Measurements from ENCODE around the gene DACH1. TPM values are rescaled to one million over a fixed set of nuclear protein-coding genes. Genes with fewer than 3 reads are reported as not detected.

DACH1 gene
- total RNA-seq, 4 donors from 2014 or later: 0.38 to 5.8 (median 2.5) TPM

DNA sequence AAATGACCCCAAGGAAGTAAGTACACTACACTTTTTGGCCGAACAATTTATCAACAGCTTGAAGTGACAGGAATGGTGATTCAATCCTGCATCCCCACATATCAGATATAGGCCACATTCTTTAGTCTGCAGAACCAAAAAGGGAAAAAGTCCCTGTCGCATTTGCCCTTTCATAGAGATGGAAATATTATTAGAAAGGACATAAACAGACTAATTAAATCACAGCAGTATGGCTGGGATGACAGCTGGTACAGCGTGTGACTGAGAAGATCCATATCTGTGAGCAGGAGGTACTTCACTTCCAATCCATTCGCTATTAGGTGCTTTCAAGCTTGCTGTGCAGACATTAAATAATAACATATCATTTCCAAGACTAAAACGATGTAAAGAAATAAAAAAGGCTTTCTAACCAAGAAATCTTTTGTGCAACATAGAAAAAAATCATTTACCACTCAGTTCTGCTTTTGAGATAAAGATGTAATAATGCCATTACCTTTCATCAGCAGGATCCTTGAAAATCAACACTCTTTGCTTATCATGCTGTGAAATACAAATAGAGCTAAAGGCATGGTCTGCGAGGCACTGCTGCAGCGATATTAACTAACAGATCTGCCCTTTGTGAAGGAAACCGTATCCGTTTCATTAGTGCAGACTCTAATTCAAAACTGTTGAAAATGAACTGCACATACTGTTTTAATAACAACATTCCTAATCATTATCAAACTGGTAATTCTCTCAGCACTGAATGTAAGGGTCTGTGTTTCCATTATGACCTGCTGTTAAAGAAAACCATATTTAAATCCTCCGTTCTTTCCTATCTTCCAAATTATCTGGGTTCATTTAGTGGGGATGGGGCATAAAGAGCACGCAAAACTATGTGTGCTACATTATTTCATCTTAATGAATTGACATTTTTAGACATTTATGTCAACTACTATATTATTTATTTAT lies 245.6 kb downstream of the DACH1 start:
- H3K4me3 ChIP-seq (ENCODE audit: low read depth, poor library complexity, severe bottlenecking): no peak overlapping the region
- no peak for DNase-seq (ENCODE audit: low spot score in 2 of 2)
- 52 to 65% methylated on average over 11 of the region's 11 CpGs for WGBS, 2 donors
- intact Hi-C loops (cut with DNase I; ENCODE audit: low total_unique reads): no loop called here
- no peak for TF ChIP-seq POLR2A (IDR thresholded peaks at IDR 0.05)
- TF ChIP-seq, protein P1, sequence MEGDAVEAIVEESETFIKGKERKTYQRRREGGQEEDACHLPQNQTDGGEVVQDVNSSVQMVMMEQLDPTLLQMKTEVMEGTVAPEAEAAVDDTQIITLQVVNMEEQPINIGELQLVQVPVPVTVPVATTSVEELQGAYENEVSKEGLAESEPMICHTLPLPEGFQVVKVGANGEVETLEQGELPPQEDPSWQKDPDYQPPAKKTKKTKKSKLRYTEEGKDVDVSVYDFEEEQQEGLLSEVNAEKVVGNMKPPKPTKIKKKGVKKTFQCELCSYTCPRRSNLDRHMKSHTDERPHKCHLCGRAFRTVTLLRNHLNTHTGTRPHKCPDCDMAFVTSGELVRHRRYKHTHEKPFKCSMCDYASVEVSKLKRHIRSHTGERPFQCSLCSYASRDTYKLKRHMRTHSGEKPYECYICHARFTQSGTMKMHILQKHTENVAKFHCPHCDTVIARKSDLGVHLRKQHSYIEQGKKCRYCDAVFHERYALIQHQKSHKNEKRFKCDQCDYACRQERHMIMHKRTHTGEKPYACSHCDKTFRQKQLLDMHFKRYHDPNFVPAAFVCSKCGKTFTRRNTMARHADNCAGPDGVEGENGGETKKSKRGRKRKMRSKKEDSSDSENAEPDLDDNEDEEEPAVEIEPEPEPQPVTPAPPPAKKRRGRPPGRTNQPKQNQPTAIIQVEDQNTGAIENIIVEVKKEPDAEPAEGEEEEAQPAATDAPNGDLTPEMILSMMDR (IDR thresholded peaks at IDR 0.05): no peak

DNA sequence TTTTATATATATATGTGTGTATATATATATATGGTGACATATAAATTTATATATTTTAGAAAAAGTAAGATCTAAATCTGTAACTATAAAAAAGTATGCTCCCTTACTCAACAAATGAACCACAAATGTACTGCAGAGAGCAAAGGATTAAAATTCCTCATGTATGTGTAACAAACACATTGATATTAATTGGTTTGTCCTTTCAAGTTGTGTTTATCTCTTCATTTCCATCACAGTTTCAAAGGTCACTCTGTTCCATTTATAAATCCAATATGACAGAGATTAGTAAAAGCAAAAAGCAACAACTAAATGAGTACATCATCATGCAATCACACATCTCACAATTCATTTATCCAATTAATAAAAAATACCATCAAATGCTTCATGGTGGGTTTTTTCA lies 247.9 kb downstream of the DACH1 start:
- no peak overlapping the region for H3K4me3 ChIP-seq (ENCODE audit: low read depth, poor library complexity, severe bottlenecking)
- intact Hi-C loops (cut with DNase I; ENCODE audit: low total_unique reads): no loop called here
- DNase-seq (ENCODE audit: low spot score in 2 of 2): no peak
- TF ChIP-seq, protein P1 (IDR thresholded peaks at IDR 0.05): no peak
- TF ChIP-seq POLR2A (IDR thresholded peaks at IDR 0.05): no peak

DNA sequence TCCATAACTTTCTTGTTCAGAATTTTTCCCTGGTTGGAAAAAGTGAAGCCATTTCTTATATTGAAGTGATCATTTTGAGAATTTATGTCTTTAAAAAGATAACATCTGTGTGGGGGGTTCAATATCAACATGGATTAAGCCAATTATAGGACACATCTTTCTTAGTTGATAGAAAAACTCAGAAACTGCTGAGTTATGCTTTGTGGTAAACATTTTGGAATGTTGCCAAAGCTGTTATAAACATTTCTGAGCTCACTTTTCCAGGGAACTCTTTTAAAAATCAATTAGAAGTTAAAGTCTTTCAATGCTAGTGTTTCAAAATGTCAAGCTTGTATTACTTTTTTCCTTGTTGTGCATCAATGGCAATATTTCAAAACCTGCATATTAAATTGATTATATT lies 248.8 kb downstream of the DACH1 start:
- TF ChIP-seq, protein P1 (IDR thresholded peaks at IDR 0.05): no peak
- no peak for TF ChIP-seq POLR2A (IDR thresholded peaks at IDR 0.05)
- no peak for DNase-seq (ENCODE audit: low spot score in 2 of 2)
- intact Hi-C loops (cut with DNase I; ENCODE audit: low total_unique reads): no loop called here
- no peak overlapping the region for H3K4me3 ChIP-seq (ENCODE audit: low read depth, poor library complexity, severe bottlenecking)

DNA sequence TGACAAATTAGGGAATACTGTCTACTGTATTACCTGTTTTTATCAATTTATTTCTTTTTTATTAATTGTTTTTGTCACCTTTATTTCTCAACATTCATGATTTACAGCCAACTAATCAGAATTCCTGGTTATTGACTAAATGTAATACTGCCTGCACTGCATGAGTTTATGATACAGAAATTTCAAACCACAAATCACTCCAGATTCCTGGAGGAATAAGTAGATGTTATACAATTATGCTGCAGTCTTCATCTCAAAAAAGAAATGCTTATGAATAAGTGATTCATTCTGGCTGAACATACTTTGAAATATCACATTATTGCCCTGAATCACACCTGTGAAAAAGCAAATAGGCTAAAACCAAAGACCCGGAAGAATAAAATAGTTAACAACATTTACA lies 249.7 kb downstream of the DACH1 start:
- H3K4me3 ChIP-seq (ENCODE audit: low read depth, poor library complexity, severe bottlenecking): no peak overlapping the region
- WGBS, 2 donors: 89 to 90% methylated on average over 1 of the region's 1 CpG
- intact Hi-C loops (cut with DNase I; ENCODE audit: low total_unique reads): no loop called here
- TF ChIP-seq, protein P1 (IDR thresholded peaks at IDR 0.05): no peak
- no peak for TF ChIP-seq POLR2A (IDR thresholded peaks at IDR 0.05)
- DNase-seq (ENCODE audit: low spot score in 2 of 2): no peak

DNA sequence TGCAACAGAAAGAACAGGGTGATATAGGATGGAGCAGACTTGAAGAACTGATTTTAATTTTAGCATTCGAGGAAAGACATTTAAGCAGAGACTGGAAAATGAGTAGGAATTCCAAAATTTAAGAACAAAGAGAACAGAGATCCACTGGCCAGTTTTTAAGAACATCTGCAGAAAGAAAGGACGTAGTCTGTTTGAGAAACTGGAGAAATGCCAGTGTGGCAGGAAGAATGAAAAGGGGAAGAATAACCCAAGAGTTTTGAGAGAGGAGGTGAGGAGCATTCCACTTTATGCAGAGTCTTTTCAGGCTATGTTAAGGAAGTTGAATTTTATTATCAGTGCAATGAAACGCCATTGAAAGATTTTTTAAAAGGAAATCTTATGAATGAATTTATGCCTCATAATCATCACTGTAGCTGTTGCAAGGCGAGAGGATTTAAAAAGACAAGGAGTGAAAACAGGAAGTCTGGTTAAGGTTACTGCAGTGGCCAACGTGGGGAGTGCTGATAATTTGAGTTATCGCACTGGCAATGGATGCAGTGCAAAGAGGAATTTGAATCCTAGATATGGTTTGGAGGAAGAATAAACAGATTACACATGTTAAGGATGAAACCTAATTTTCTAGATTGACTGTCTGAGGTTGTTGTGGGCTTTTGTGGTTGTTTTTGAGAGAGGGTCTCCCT lies 253.8 kb downstream of the DACH1 start:
- intact Hi-C loops (cut with DNase I; ENCODE audit: low total_unique reads): no loop called here
- 55 to 58% methylated on average over 6 of the region's 6 CpGs for WGBS, 2 donors

More for the DNA sequence above, 253.8 kb downstream of the DACH1 start:
- TF ChIP-seq, protein P1 (IDR thresholded peaks at IDR 0.05): no peak
- TF ChIP-seq POLR2A (IDR thresholded peaks at IDR 0.05): no peak
- no peak for DNase-seq (ENCODE audit: low spot score in 2 of 2)
- H3K4me3 ChIP-seq (ENCODE audit: low read depth, poor library complexity, severe bottlenecking): no peak overlapping the region

Measured in lower leg skin (tissue), 4 donors.